H9 (cell line): Measurements from ENCODE around the gene TSTD1. TPM values are rescaled to one million over a fixed set of nuclear protein-coding genes. Genes with fewer than 3 reads are reported as not detected.

Experiments
- DNase-seq: peaks from one replicate; pipeline ENCODE4 v3.0.0-alpha.2; 2017
- H2AFZ ChIP-seq: one replicate; pipeline ENCODE4 v1.6.1; 2013; ENCODE audit warnings: mild to moderate bottlenecking, low read length, control low read depth, moderate library complexity
- H2AK5ac ChIP-seq: 2 replicates; pipeline ENCODE4 v1.6.1; 2013; ENCODE audit warnings: low read length, control low read depth, mixed read lengths; ENCODE audit not compliant: insufficient read length
- H2BK120ac ChIP-seq: one replicate; pipeline ENCODE4 v1.6.1; 2013; ENCODE audit warnings: low read depth, mild to moderate bottlenecking, low read length, control low read depth, inconsistent platforms; ENCODE audit not compliant: poor library complexity, severe bottlenecking
- H2BK12ac ChIP-seq: 2 replicates; pipeline ENCODE4 v1.6.1; 2013; ENCODE audit warnings: low read length, control low read depth, mixed read lengths, low read depth; ENCODE audit not compliant: insufficient read length
- H2BK15ac ChIP-seq: 2 replicates; pipeline ENCODE4 v1.6.1; 2013; ENCODE audit warnings: low read depth, low read length, control low read depth
- H2BK20ac ChIP-seq: one replicate; pipeline ENCODE4 v1.6.1; 2013; ENCODE audit warnings: low read depth, mild to moderate bottlenecking, low read length, control low read depth, inconsistent platforms; ENCODE audit not compliant: poor library complexity, severe bottlenecking
- H2BK5ac ChIP-seq: 2 replicates; pipeline ENCODE4 v1.6.1; 2013; ENCODE audit warnings: low read length, control low read depth, mixed read lengths; ENCODE audit not compliant: insufficient read length
- H3K14ac ChIP-seq: 2 replicates; pipeline ENCODE4 v1.6.1; 2013; ENCODE audit warnings: low read length, control low read depth; ENCODE audit not compliant: insufficient read depth
- H3K18ac ChIP-seq: 2 replicates; pipeline ENCODE4 v1.6.1; 2013; ENCODE audit warnings: low read depth, mild to moderate bottlenecking, mixed read lengths, low read length, control low read depth; ENCODE audit not compliant: insufficient read length
- H3K23ac ChIP-seq: 2 replicates; pipeline ENCODE4 v1.6.1; 2013; ENCODE audit warnings: low read length, control low read depth, mixed read lengths, low read depth; ENCODE audit not compliant: insufficient read length
- H3K23me2 ChIP-seq: 2 replicates; pipeline ENCODE4 v1.6.1; 2013; ENCODE audit warnings: low read depth, mild to moderate bottlenecking, mixed read lengths, low read length, control low read depth; ENCODE audit not compliant: insufficient read length, poor library complexity, severe bottlenecking
- H3K27ac ChIP-seq: 2 replicates; pipeline ENCODE4 v1.5.1; 2013; ENCODE audit warnings: low read length, control low read depth, mixed read lengths, low read depth; ENCODE audit not compliant: insufficient read length
- H3K27me3 ChIP-seq: 2 replicates; pipeline ENCODE4 v1.6.1; 2013; ENCODE audit warnings: low read length, control low read depth, inconsistent platforms; ENCODE audit not compliant: insufficient read depth
- H3K4ac ChIP-seq: 2 replicates; pipeline ENCODE4 v1.6.1; 2013; ENCODE audit warnings: low read depth, mild to moderate bottlenecking, control low read depth, inconsistent platforms, low read length, moderate library complexity
- H3K4me1 ChIP-seq: 2 replicates; pipeline ENCODE4 v1.6.1; 2013; ENCODE audit warnings: low read length, control low read depth, inconsistent platforms; ENCODE audit not compliant: insufficient read depth
- H3K4me2 ChIP-seq: 2 replicates; pipeline ENCODE4 v1.6.1; 2013; ENCODE audit warnings: low read length, control low read depth, mixed read lengths; ENCODE audit not compliant: insufficient read length, insufficient read depth
- H3K56ac ChIP-seq: 2 replicates; pipeline ENCODE4 v1.6.1; 2013; ENCODE audit warnings: low read depth, mild to moderate bottlenecking, mixed read lengths, low read length, control low read depth; ENCODE audit not compliant: insufficient read length
- H3K79me1 ChIP-seq: 2 replicates; pipeline ENCODE4 v1.6.1; 2013; ENCODE audit warnings: low read depth, mild to moderate bottlenecking, moderate library complexity, low read length, control low read depth, inconsistent platforms; ENCODE audit not compliant: insufficient read depth, poor library complexity, severe bottlenecking
- H3K79me2 ChIP-seq: 2 replicates; pipeline ENCODE4 v1.6.1; 2013; ENCODE audit warnings: low read length, control low read depth, inconsistent platforms; ENCODE audit not compliant: insufficient read depth
- H3K9ac ChIP-seq: 2 replicates; pipeline ENCODE4 v1.6.1; 2013; ENCODE audit warnings: low read length, control low read depth, mixed read lengths; ENCODE audit not compliant: insufficient read length; ENCODE audit errors: extremely low read depth
- H3K9me3 ChIP-seq: one replicate; pipeline ENCODE4 v1.6.1; 2013; ENCODE audit warnings: low read depth, low read length, inconsistent platforms; ENCODE audit not compliant: control insufficient read depth
- H3T11ph ChIP-seq: one replicate; pipeline ENCODE4 v1.6.1; 2013; ENCODE audit warnings: mild to moderate bottlenecking, low read length, control low read depth, inconsistent platforms
- H4K20me1 ChIP-seq: one replicate; pipeline ENCODE4 v1.6.1; 2013; ENCODE audit not compliant: control insufficient read depth, insufficient read length, insufficient read depth
- H4K5ac ChIP-seq: 2 replicates; pipeline ENCODE4 v1.6.1; 2013; ENCODE audit warnings: low read depth, mild to moderate bottlenecking, mixed read lengths, low read length, control low read depth; ENCODE audit not compliant: insufficient read length
- H4K8ac ChIP-seq: replicated peaks from 2 replicates; pipeline ENCODE4 v1.6.1; 2013; ENCODE audit warnings: low read length, control low read depth, mixed read lengths, low read depth; ENCODE audit not compliant: insufficient read length
- H4K91ac ChIP-seq: 2 replicates; pipeline ENCODE4 v1.6.1; 2013; ENCODE audit warnings: low read depth, mild to moderate bottlenecking, moderate library complexity, mixed read lengths, low read length, control low read depth; ENCODE audit not compliant: insufficient read length
- H3K27ac Mint-ChIP-seq, 3 experiments: 2 replicates in 2 of 3; 3 replicates in 1 of 3; pipeline ENCODE4 v1.8.0; 2020 to 2021; ENCODE audit warnings: mixed read lengths in 3 of 3, mild to moderate bottlenecking in 1 of 3, moderate library complexity in 1 of 3
- H3K27me3 Mint-ChIP-seq: 2 replicates; pipeline ENCODE4 v1.8.0; 2021; ENCODE audit warnings: low read depth, mild to moderate bottlenecking, moderate library complexity, mixed read lengths
- H3K36me3 Mint-ChIP-seq, 3 experiments: 2 replicates in 2 of 3; 3 replicates in 1 of 3; pipeline ENCODE4 v1.8.0; 2020 to 2021; ENCODE audit warnings: low read depth in 3 of 3, mixed read lengths in 3 of 3; ENCODE audit not compliant: insufficient read depth in 1 of 3
- H3K4me1 Mint-ChIP-seq, 2 experiments: 2 replicates each; pipeline ENCODE4 v1.8.0; 2020; ENCODE audit warnings: mixed read lengths in 2 of 2
- H3K4me3 Mint-ChIP-seq, 2 experiments: 2 replicates in 1 of 2; 3 replicates in 1 of 2; pipeline ENCODE4 v1.8.0; 2020 to 2021; ENCODE audit warnings: mild to moderate bottlenecking in 2 of 2, mixed read lengths in 2 of 2, moderate library complexity in 1 of 2
- H3K9me3 Mint-ChIP-seq, 2 experiments: 2 replicates in 1 of 2; 3 replicates in 1 of 2; pipeline ENCODE4 v1.8.0; 2020; ENCODE audit warnings: mild to moderate bottlenecking in 2 of 2, mixed read lengths in 2 of 2, moderate library complexity in 1 of 2
- CTCF ChIP-seq: fragments of 200-600 bp; sonication (generic); conservative IDR thresholded peaks from 3 replicates; pipeline ENCODE4 v1.8.0; 2021; ENCODE audit warnings: antibody characterized with exemption, mild to moderate bottlenecking
- WGBS: extraction: QIAGEN DNeasy Blood & Tissue Kit; methylation state at CpG from one replicate; pipeline ENCODE4 v1.1.7; 2013; ENCODE audit warnings: missing lambda C conversion rate, low lambda C conversion rate, mixed read lengths; ENCODE audit not compliant: insufficient read length; ENCODE audit errors: extremely low coverage; 5-methylcytosine and 5-hydroxymethylcytosine counted together
- total RNA-seq: library from RNA; stranded (reverse); gene quantifications from 2 replicates; pipeline ENCODE4 v1.2.1, GENCODE V29; 2021

TSTD1 gene
- total RNA-seq, 1 experiment from 2014 or later, result 73.7 TPM

- no peak overlapping the region for H3K4ac ChIP-seq
- no peak overlapping the region for H2BK15ac ChIP-seq
- H3K4me1 ChIP-seq, result no peaks in the 10 kb centered on the region
- no peaks in the 10 kb centered on the region for H3K36me3 Mint-ChIP-seq
- no peaks in the 10 kb centered on the region for H4K20me1 ChIP-seq
- no peak overlapping the region for H4K5ac ChIP-seq
- H2AK5ac ChIP-seq, result no peak overlapping the region
- H3K14ac ChIP-seq, result no peak overlapping the region
- H2BK120ac ChIP-seq, result no peak overlapping the region
- no peak overlapping the region for H3K9ac ChIP-seq
- H4K91ac ChIP-seq, result no peak overlapping the region
- no peak overlapping the region for H3K4me3 Mint-ChIP-seq
- H3K27me3 Mint-ChIP-seq, result no peaks in the 10 kb centered on the region
- H3K56ac ChIP-seq, result no peak overlapping the region
- no peak overlapping the region for H3K23ac ChIP-seq
- no peak for TF ChIP-seq CTCF
- no peak overlapping the region for H3K18ac ChIP-seq
- no peak overlapping the region for H4K8ac ChIP-seq
- H3K4me2 ChIP-seq, result no peak overlapping the region
- H3K27ac Mint-ChIP-seq, result peak overlapping the region in 1 of 3 experiments; percentile 79; a peak in 2 of 7 replicates
- H2BK20ac ChIP-seq, result no peak overlapping the region
- no peak overlapping the region for H2BK12ac ChIP-seq
- no peaks in the 10 kb centered on the region for H3K9me3 ChIP-seq
- H3K4me1 Mint-ChIP-seq, result peaks cover 58% of the 10 kb centered on the region in 2 experiments
- no peak overlapping the region for H2AFZ ChIP-seq
- no peaks in the 10 kb centered on the region for H3K27me3 ChIP-seq
- no peak overlapping the region for H3T11ph ChIP-seq
- H3K27ac ChIP-seq, result no peak overlapping the region
- no peaks in the 10 kb centered on the region for H3K79me1 ChIP-seq
- DNase-seq, result no peak
- H3K79me2 ChIP-seq, result no peaks in the 10 kb centered on the region
- WGBS, result no CpG with 5 or more reads among the region's 1 CpG
- H2BK5ac ChIP-seq, result no peak overlapping the region
- H3K9me3 Mint-ChIP-seq, result no peaks in the 10 kb centered on the region
- no peaks in the 10 kb centered on the region for H3K23me2 ChIP-seq
Observed at GRCh38 chr1:161084597-161084988, 45.8 kb upstream of the TSTD1 start.
